Spleen (tissue), 11 donors: ENCODE results near the gene ANKRD44. TPM values are rescaled to one million over a fixed set of nuclear protein-coding genes. Genes with fewer than 3 reads are reported as not detected.
A peak's percentile ranks its signal among the peaks of the same experiment; 100 is the strongest.
"Not testable (repeated sequence)": the region's sequence is repeated elsewhere in the genome, so short reads cannot be mapped to it uniquely, and the experiment has no call there.

Source experiments
- DNase-seq: peaks from one replicate; pipeline ENCODE4 v3.0.0-alpha.2; 2020
- H3K27ac ChIP-seq, 8 donors: fragments of 200-600 bp; sonication (generic) in 7 of 8; 1 replicate in 4 of 8; 2 replicates in 4 of 8; pipeline versions ENCODE4 v1.5.0 to v1.8.0; 2016 to 2021; ENCODE audit warnings: inconsistent platforms in 4 of 8, mild to moderate bottlenecking in 4 of 8, moderate library complexity in 1 of 8
- H3K27me3 ChIP-seq, 7 donors: fragments of 200-600 bp; sonication (generic) in 6 of 7; replicated peaks in 1 of 7; 1 replicate in 4 of 7; 2 replicates in 3 of 7; pipeline versions ENCODE4 v1.5.0 to v1.8.0; 2016 to 2021; ENCODE audit warnings: inconsistent platforms in 3 of 7, mild to moderate bottlenecking in 1 of 7
- H3K36me3 ChIP-seq, 6 donors: fragments of 200-600 bp; sonication (generic) in 5 of 6; 1 replicate in 4 of 6; 2 replicates in 2 of 6; pipeline versions ENCODE4 v1.5.0 to v1.8.0; 2016 to 2021; ENCODE audit warnings: inconsistent platforms in 2 of 6
- H3K4me1 ChIP-seq, 6 donors: fragments of 200-600 bp; sonication (generic) in 5 of 6; 1 replicate in 3 of 6; 2 replicates in 3 of 6; pipeline versions ENCODE4 v1.5.0 to v1.8.0; 2016 to 2021; ENCODE audit warnings: inconsistent platforms in 3 of 6
- H3K4me3 ChIP-seq, 8 donors: fragments of 200-600 bp; sonication (generic) in 7 of 8; 1 replicate in 4 of 8; 2 replicates in 4 of 8; pipeline versions ENCODE4 v1.5.0 to v1.8.0; 2016 to 2021; ENCODE audit warnings: inconsistent platforms in 4 of 8, mild to moderate bottlenecking in 4 of 8, moderate library complexity in 2 of 8
- H3K9me3 ChIP-seq, 8 donors: fragments of 200-600 bp; sonication (generic) in 7 of 8; 1 replicate in 4 of 8; 2 replicates in 4 of 8; pipeline versions ENCODE4 v1.5.0 to v1.8.0; 2016 to 2021; ENCODE audit warnings: inconsistent platforms in 4 of 8
- POLR2A ChIP-seq, 3 donors: fragments of 450-650 bp; IDR thresholded peaks; one replicate each; pipeline ENCODE4 v1.5.1; 2017; ENCODE audit warnings: antibody characterized with exemption in 3 of 3, mild to moderate bottlenecking in 1 of 3
- POLR2AphosphoS5 ChIP-seq, 3 donors: sonication (generic); formaldehyde crosslinking; IDR thresholded peaks; one replicate each; pipeline ENCODE4 v1.5.1; 2017; ENCODE audit warnings: antibody characterized with exemption in 3 of 3
- WGBS, 5 donors: extraction: QIAGEN DNeasy Blood & Tissue Kit in 3 of 5; methylation state at CpG; one replicate each; pipeline versions ENCODE4 v1.1.5 to v1.1.7; 2013 to 2018; 5-methylcytosine and 5-hydroxymethylcytosine counted together
- intact Hi-C: fragments of 100-400 bp; cut with DNase I; formaldehyde crosslinking; loops from one replicate; pipeline ENCODE4 v1.15.0; 2023; ENCODE audit warnings: low total_unique reads
- polyA plus RNA-seq, 3 donors: library from polyadenylated mRNA; stranded (reverse); fragments of 200-250 nt; gene quantifications; one replicate each; pipeline ENCODE4 v1.2.1, GENCODE V29; 2013
- total RNA-seq, 7 donors: library from RNA; depleted of rRNA in 3 of 7; stranded (reverse); fragments of >200 nt in 3 of 7; fragmentation: NEBNext Ultra II Directional in 4 of 7; extraction: Animal tissue kit (Norgen Biotek cat#: 25700) in 4 of 7; gene quantifications; one replicate each; pipeline versions ENCODE4 v1.1.0 to v1.2.1, GENCODE V29; 2016 to 2021
- TF ChIP-seq, protein P1 (sequence below), 11 experiments: fragments of 200-600 bp in 7 of 11; fragments of 450-650 bp in 4 of 11; sonication (generic) in 4 of 11; IDR thresholded peaks in 8 of 11; conservative IDR thresholded peaks in 3 of 11; 1 replicate in 7 of 11; 2 replicates in 4 of 11; pipeline versions ENCODE4 v1.4.0 to v1.8.0; 2016 to 2021; ENCODE audit warnings: antibody characterized with exemption in 11 of 11, inconsistent platforms in 4 of 11, mild to moderate bottlenecking in 1 of 11
- donor health status: healthy with polysubstance abuse.
- donor health status: DM: no; HTN: no; CAD: no; lungs with moderate emphysema.
- donor health status: DM: no; HTN: no; CAD: no.
- donor health status: Bipolar disorder and iron deficiency.
- donor health status: healthy.
- donor health status: DM: no; HTN: no; CAD: no.
- donor health status: DM: yes; HTN: yes; CAD: no.

Gene ANKRD44
- total and polyA plus RNA-seq, 10 donors: 16.0 to 183 (median 140) TPM

- Histone ChIP-seq H3K36me3 (peaks cover 0 to 10% (median 0%) of the 10 kb centered on the region in 6 donors), H3K27ac (peak overlapping the region in 7 of 8 donors; percentile 80 to 98 (median 83)), H3K9me3 (peaks cover 0 to 3% (median 0%) of the 10 kb centered on the region in 8 donors), H3K4me1 (peaks cover 39 to 100% (median 90%) of the 10 kb centered on the region in 6 donors), H3K4me3 (peak overlapping the region in 2 of 8 donors; percentile 12 to 51), H3K27me3 (no peaks in the 10 kb centered on the region)
- no peak for DNase-seq
- no peak for TF ChIP-seq POLR2A (IDR thresholded peaks at IDR 0.05)
- TF ChIP-seq, protein P1, sequence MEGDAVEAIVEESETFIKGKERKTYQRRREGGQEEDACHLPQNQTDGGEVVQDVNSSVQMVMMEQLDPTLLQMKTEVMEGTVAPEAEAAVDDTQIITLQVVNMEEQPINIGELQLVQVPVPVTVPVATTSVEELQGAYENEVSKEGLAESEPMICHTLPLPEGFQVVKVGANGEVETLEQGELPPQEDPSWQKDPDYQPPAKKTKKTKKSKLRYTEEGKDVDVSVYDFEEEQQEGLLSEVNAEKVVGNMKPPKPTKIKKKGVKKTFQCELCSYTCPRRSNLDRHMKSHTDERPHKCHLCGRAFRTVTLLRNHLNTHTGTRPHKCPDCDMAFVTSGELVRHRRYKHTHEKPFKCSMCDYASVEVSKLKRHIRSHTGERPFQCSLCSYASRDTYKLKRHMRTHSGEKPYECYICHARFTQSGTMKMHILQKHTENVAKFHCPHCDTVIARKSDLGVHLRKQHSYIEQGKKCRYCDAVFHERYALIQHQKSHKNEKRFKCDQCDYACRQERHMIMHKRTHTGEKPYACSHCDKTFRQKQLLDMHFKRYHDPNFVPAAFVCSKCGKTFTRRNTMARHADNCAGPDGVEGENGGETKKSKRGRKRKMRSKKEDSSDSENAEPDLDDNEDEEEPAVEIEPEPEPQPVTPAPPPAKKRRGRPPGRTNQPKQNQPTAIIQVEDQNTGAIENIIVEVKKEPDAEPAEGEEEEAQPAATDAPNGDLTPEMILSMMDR (IDR thresholded peaks at IDR 0.05 in 8 of 11, conservative IDR thresholded peaks at IDR 0.05 in 3 of 11): no peak
- no peak for TF ChIP-seq POLR2AphosphoS5 (IDR thresholded peaks at IDR 0.05)
- 70 to 80% (median 74%) methylated on average over 2 of the region's 2 CpGs for WGBS, 5 donors
- intact Hi-C loops: no loop called here
Observed at GRCh38 chr2:197292619-197293018, 18.0 kb downstream of the ANKRD44 start.

GRCh38 chr2:197287596-197287932, 23.0 kb downstream of the ANKRD44 start:
- peak overlapping the region in 7 of 8 donors; percentile 36 to 98 (median 72) for H3K27ac ChIP-seq
- H3K27me3 ChIP-seq, H3K9me3 ChIP-seq, intact Hi-C loops, DNase-seq: not testable (repeated sequence)
- peaks cover 22 to 100% (median 83%) of the 10 kb centered on the region in 6 donors for H3K4me1 ChIP-seq
- WGBS, 5 donors: 69 to 88% (median 76%) methylated on average over 7 of the region's 7 CpGs
- peaks cover 0 to 19% (median 0%) of the 10 kb centered on the region in 6 donors for H3K36me3 ChIP-seq
- peak overlapping the region in 1 of 8 donors; percentile 31 for H3K4me3 ChIP-seq

GRCh38 chr2:197286805-197287595, 23.6 kb downstream of the ANKRD44 start:
- H3K36me3 ChIP-seq: peaks cover 0 to 18% (median 0%) of the 10 kb centered on the region in 6 donors
- peak overlapping the region; percentile 32 to 98 (median 68) for H3K27ac ChIP-seq
- H3K9me3 ChIP-seq: peaks cover 0 to 3% (median 0%) of the 10 kb centered on the region in 8 donors
- TF ChIP-seq, protein P1 (IDR thresholded peaks at IDR 0.05 in 8 of 11, conservative IDR thresholded peaks at IDR 0.05 in 3 of 11): no peak
- TF ChIP-seq POLR2AphosphoS5 (IDR thresholded peaks at IDR 0.05): peak in 1 of 3 donors; percentile 52
- intact Hi-C loops: no loop called here
- WGBS, 5 donors: 56 to 63% (median 61%) methylated on average over 8 of the region's 8 CpGs
- peak overlapping the region in 1 of 8 donors; percentile 31 for H3K4me3 ChIP-seq
- DNase-seq: no peak
- no peaks in the 10 kb centered on the region for H3K27me3 ChIP-seq
- peaks cover 22 to 100% (median 81%) of the 10 kb centered on the region in 6 donors for H3K4me1 ChIP-seq

GRCh38 chr2:197285361-197285760, 25.2 kb downstream of the ANKRD44 start:
- WGBS, 5 donors: 67 to 83% (median 72%) methylated on average over 3 of the region's 3 CpGs
- TF ChIP-seq POLR2AphosphoS5 (IDR thresholded peaks at IDR 0.05) (no peak), POLR2A (IDR thresholded peaks at IDR 0.05) (no peak)
- TF ChIP-seq, protein P1 (IDR thresholded peaks at IDR 0.05 in 8 of 11, conservative IDR thresholded peaks at IDR 0.05 in 3 of 11): no peak
- no peak for DNase-seq

More at GRCh38 chr2:197285361-197285760, 25.2 kb downstream of the ANKRD44 start:
- Histone ChIP-seq H3K27me3 (no peaks in the 10 kb centered on the region), H3K9me3 (no peaks in the 10 kb centered on the region), H3K36me3 (peaks cover 0 to 12% (median 0%) of the 10 kb centered on the region in 6 donors), H3K4me3 (no peak overlapping the region), H3K27ac (peak overlapping the region in 3 of 8 donors; percentile 22 to 76 (median 58)), H3K4me1 (peaks cover 22 to 100% (median 88%) of the 10 kb centered on the region in 6 donors)
- intact Hi-C loops: no loop called here
